ENCODE results near the gene ATP11B. TPM values are rescaled to one million over a fixed set of nuclear protein-coding genes. Genes with fewer than 3 reads are reported as not detected.
"Not testable (repeated sequence)": the region's sequence is repeated elsewhere in the genome, so short reads cannot be mapped to it uniquely, and the experiment has no call there.

ATP11B gene
- total and polyA plus RNA-seq, 3 donors from 2014 or later = 65.8 to 138 (median 114) TPM

GRCh38 chr3:182869059-182869458 is 75.8 kb downstream of the ATP11B start:
- no peak overlapping the region for H3K4me3 ChIP-seq
- TF ChIP-seq POLR2A (IDR thresholded peaks at IDR 0.05) (no peak), CTCF (IDR thresholded peaks at IDR 0.05) (no peak)
- no peaks in the 10 kb centered on the region for H3K4me1 ChIP-seq
- no peak for DNase-seq
- intact Hi-C loops (cut with DNase I; ENCODE audit: low total_unique reads) = no loop called here
- H3K9me3 ChIP-seq = no peaks in the 10 kb centered on the region
- no peaks in the 10 kb centered on the region for H3K27me3 ChIP-seq
- no peaks in the 10 kb centered on the region for H3K36me3 ChIP-seq (ENCODE audit: low read depth, missing control alignments)
- 92 to 96% methylated on average over 1 of the region's 1 CpG for WGBS, 2 donors
- no peak overlapping the region for H3K27ac ChIP-seq

- H3K9me3 ChIP-seq; H3K36me3 ChIP-seq (ENCODE audit: low read depth, missing control alignments); H3K4me3 ChIP-seq; intact Hi-C loops (cut with DNase I; ENCODE audit: low total_unique reads); H3K4me1 ChIP-seq; H3K27me3 ChIP-seq; DNase-seq; H3K27ac ChIP-seq: not testable (repeated sequence)
- 91 to 99% methylated on average over 3 of the region's 3 CpGs for WGBS, 2 donors
Measured at GRCh38 chr3:182870917-182871316, 77.6 kb downstream of the ATP11B start.

- TF ChIP-seq POLR2A (IDR thresholded peaks at IDR 0.05) (no peak), CTCF (IDR thresholded peaks at IDR 0.05) (no peak)
- H3K27me3 ChIP-seq = no peaks in the 10 kb centered on the region
- no peak for DNase-seq
- H3K4me3 ChIP-seq = no peak overlapping the region
- intact Hi-C loops (cut with DNase I; ENCODE audit: low total_unique reads) = no loop called here
- 97 to 100% methylated on average over 1 of the region's 1 CpG for WGBS, 2 donors
- H3K9me3 ChIP-seq = no peaks in the 10 kb centered on the region
- no peaks in the 10 kb centered on the region for H3K36me3 ChIP-seq (ENCODE audit: low read depth, missing control alignments)
- H3K27ac ChIP-seq = no peak overlapping the region
- no peaks in the 10 kb centered on the region for H3K4me1 ChIP-seq
Measured at GRCh38 chr3:182879031-182879611, 85.8 kb downstream of the ATP11B start.

GRCh38 chr3:182886497-182886896 is 93.2 kb downstream of the ATP11B start:
- intact Hi-C loops (cut with DNase I; ENCODE audit: low total_unique reads) = no loop called here
- no peak for DNase-seq
- H3K4me3 ChIP-seq = no peak overlapping the region
- H3K9me3 ChIP-seq = no peaks in the 10 kb centered on the region
- H3K27me3 ChIP-seq = no peaks in the 10 kb centered on the region
- H3K4me1 ChIP-seq = no peaks in the 10 kb centered on the region
- H3K27ac ChIP-seq = no peak overlapping the region
- no peaks in the 10 kb centered on the region for H3K36me3 ChIP-seq (ENCODE audit: low read depth, missing control alignments)
- no peak for TF ChIP-seq CTCF (IDR thresholded peaks at IDR 0.05)
- TF ChIP-seq POLR2A (IDR thresholded peaks at IDR 0.05) = no peak

- no peak for DNase-seq
- no peaks in the 10 kb centered on the region for H3K27me3 ChIP-seq
- H3K4me3 ChIP-seq = no peak overlapping the region
- 53 to 57% methylated on average over 3 of the region's 3 CpGs for WGBS, 2 donors
- intact Hi-C loops (cut with DNase I; ENCODE audit: low total_unique reads) = no loop called here
- no peaks in the 10 kb centered on the region for H3K36me3 ChIP-seq (ENCODE audit: low read depth, missing control alignments)
- no peaks in the 10 kb centered on the region for H3K4me1 ChIP-seq
- TF ChIP-seq CTCF (IDR thresholded peaks at IDR 0.05) = no peak
- TF ChIP-seq POLR2A (IDR thresholded peaks at IDR 0.05) = no peak
- H3K9me3 ChIP-seq = no peaks in the 10 kb centered on the region
- no peak overlapping the region for H3K27ac ChIP-seq
Measured at GRCh38 chr3:182889948-182890629, 96.8 kb downstream of the ATP11B start.
